ENCODE data around the gene TCEAL4.

DNA sequence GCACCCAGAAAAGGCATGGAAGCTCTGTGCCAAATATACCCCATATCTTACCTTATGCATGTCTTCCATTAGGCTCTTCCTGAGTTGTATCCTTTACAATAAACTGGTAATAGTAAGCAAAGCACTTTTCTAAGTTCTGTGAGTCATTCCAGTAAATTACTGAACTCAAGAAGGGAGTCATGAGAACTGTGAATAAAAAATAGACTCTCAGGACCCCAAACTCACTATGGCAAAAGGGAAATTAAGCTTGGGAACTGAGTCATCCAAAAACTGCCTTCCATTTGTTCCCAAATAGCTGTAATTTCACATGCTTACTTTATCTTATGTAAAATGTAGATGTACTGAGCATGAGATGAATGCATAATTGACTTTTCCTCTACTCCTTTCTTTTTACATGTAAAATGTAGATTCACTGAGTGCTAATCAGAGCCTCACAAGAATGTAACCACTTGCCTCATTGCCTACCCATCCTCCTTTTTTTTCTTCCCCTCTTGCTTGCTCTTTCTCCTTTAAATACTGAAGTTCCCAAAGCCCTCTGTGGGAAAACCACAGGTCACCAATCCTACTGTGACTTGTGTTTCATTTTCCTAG lies 30.6 kb downstream of the TCEAL4 start:
- TF ChIP-seq, protein P1, sequence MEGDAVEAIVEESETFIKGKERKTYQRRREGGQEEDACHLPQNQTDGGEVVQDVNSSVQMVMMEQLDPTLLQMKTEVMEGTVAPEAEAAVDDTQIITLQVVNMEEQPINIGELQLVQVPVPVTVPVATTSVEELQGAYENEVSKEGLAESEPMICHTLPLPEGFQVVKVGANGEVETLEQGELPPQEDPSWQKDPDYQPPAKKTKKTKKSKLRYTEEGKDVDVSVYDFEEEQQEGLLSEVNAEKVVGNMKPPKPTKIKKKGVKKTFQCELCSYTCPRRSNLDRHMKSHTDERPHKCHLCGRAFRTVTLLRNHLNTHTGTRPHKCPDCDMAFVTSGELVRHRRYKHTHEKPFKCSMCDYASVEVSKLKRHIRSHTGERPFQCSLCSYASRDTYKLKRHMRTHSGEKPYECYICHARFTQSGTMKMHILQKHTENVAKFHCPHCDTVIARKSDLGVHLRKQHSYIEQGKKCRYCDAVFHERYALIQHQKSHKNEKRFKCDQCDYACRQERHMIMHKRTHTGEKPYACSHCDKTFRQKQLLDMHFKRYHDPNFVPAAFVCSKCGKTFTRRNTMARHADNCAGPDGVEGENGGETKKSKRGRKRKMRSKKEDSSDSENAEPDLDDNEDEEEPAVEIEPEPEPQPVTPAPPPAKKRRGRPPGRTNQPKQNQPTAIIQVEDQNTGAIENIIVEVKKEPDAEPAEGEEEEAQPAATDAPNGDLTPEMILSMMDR (IDR thresholded peaks at IDR 0.05 in 8 of 11, conservative IDR thresholded peaks at IDR 0.05 in 3 of 11): no peak
- TF ChIP-seq POLR2A (IDR thresholded peaks at IDR 0.05) (no peak), POLR2AphosphoS5 (IDR thresholded peaks at IDR 0.05) (no peak)
